Left renal pelvis (tissue), 4 donors: Measurements from ENCODE around the gene HGFAC. TPM values are rescaled to one million over a fixed set of nuclear protein-coding genes. Genes with fewer than 3 reads are reported as not detected.

Experiments used
- DNase-seq, 4 donors: peaks; one replicate each; pipeline ENCODE4 v3.0.0-alpha.2; 2013; ENCODE audit warnings: low read depth in 4 of 4, low spot score in 3 of 4
- polyA plus RNA-seq, 4 donors: library from polyadenylated mRNA; unstranded; fragments of 120-200 nt; gene quantifications; one replicate each; pipeline ENCODE4 v1.2.1, GENCODE V29; 2013; ENCODE audit not compliant: insufficient read length in 4 of 4

The HGFAC gene
- polyA plus RNA-seq = 1 to 10 TPM; 1.1 to 3.2 (median 1.3) TPM

DNA sequence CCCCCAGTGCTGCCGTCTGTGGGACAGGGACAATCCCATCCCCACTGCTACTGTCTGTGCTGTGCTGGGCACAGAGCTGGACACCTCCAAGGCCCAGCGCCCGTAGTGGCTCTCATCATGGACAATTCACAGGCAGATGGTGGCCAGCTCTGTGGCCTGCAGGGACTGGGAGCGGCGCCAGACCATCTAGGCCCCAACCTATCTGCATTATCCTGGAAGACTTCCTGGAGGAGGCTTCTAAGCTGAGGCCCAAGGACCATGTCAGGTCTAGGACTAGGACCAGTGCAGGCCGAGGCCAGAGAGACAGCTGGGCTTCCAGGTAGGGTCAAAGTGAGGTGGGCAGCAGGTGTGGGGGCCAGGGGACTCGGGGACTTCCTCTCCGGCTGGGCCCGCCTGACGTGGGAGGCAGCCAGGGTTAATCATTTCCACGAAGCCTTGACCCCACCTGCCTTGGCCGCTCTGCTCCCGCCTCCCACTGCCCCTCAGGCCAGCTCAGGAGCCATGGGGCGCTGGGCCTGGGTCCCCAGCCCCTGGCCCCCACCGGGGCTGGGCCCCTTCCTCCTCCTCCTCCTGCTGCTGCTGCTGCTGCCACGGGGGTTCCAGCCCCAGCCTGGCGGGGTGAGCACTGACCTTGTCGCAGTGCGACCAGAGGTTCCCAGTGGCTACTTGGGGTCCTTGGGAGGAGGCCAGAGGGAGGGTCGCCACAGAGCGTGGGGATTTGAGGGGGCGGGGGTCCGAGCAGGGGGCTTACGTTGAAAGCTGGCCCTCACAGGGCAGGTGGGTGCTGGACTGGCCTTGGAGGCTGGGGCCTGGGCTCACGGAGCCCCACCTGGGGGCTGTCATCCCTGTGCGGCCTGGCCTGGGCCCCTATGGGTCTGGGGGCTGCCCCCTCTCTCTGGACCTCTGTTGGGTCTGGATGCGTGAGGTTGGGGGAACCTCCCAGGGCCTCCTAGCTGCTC lies at the start of gene HGFAC:
HGFAC (plus strand) TSS at position 468 of the 959 bp plus-strand sequence; CDS start at position 502, 34 bp downstream.
- no peak for DNase-seq

DNA sequence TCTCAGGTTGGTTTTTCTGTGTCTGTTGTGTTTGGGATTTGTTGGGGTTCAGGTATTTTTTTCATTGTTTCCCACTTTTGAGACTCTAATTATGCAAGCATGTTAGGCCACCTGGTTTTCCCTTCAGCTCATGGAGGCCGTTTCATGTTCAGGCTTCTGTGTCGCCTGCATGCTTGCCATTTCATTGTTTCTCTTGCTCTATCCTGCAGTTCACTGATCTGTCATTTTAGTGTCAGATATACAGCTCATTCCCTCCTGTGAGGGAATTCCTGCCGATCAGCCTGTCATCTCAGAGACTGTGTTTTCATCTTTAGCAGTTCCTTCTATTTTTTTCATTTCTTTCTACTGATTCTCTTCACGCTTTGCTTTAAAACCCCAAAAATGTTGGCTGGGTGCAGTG lies 49.4 kb upstream of the HGFAC start:
- DNase-seq = no peak

DNA sequence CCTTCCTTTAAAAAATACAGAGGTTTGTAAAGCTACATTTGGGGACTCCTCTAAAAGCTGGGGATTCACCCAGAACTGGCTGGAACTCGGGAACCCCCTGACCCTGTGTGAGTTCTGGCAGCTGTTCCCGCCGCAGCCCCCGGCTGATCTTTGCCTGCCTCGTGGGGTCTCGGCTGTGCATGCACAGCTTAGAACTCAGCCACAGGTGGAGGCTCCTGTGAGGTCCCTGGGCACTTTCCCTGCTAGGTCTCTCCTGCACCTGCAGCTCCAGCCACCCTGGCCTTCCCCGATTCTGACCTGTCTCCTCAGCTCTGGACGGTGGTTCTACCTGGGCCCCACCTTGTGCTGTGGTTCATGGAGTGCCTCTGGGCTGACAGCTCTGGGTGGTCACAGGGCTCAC lies 48.6 kb upstream of the HGFAC start:
- DNase-seq = no peak

DNA sequence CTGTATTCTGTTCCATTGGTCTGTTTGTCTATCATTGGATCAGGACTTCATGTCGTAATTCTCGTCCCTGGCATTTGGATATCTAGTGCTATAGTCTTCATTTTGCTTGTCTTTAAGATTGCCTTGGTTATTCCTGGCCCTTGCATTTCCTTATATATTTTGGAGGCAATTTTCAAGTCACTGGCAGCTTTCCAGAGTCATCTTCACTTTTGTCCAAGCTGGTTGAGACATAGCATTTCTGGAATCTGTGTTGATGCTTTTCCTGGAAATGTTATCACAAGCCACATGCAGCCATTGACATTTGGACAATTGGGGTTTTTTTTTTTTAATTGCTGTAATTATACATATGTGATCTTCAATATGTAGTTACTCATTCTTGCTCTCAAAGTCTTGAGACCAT lies 45.2 kb upstream of the HGFAC start:
- DNase-seq = no peak

DNA sequence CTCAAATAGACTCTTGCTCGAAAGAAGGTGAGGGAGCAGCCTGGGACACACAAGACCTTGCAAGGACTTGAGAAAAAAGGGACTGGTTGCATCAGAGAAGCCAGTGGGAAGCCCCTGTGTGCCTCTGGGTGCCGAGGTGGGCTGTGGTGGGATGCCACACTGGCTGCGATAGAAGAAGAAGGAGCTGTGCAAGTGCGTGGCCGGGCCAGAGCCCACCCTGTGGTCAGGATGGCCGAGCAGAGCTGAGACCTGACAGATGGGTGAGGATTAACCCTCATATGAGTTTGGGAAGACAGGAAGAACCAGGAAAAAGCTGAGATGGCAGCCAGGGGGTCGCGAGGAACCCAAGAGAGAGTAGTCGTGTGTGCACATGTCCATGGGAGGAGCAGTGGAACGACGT lies 44.6 kb upstream of the HGFAC start:
- no peak for DNase-seq

DNA sequence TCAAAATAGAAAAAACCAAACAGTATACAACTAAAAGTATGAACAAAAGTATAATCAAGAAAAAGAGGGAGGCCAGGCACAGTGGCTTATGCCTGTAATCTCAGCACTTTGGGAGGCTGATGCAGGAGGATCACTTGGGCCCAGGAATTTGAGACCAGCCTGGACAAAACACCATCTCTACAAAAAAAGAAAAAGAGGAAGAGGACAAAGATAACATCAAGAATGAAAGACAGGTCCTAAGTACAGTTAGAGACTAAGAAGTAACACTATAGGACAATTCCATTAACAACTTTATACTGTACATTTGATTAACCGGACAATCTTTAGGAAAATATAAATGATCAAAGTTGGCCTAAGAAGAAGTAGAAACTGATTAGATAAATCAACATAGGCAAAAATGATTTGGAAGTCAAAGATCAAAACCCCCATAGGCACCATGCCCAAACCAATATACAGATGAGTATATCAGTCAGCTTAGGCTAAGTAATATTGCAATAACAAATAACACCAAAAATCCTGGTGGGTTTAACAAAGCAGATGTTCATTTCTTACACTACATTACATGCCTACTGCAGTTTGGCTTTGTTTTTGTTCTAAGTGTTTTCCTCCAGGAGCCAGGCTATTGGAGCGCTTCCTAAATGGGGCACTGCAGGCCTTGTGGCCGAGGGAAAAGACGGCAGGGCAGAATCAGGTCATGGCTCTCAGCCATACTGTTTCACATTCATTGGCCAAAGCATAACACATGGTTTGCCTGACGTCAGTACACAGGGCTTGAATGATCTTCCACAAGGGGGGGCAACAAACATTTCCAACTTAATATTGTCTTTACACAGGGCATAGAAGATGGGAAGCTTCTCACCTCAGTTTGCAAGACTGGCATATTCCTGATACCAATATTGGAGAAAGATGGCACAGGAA lies 42.2 kb upstream of the HGFAC start:
- DNase-seq = no peak

DNA sequence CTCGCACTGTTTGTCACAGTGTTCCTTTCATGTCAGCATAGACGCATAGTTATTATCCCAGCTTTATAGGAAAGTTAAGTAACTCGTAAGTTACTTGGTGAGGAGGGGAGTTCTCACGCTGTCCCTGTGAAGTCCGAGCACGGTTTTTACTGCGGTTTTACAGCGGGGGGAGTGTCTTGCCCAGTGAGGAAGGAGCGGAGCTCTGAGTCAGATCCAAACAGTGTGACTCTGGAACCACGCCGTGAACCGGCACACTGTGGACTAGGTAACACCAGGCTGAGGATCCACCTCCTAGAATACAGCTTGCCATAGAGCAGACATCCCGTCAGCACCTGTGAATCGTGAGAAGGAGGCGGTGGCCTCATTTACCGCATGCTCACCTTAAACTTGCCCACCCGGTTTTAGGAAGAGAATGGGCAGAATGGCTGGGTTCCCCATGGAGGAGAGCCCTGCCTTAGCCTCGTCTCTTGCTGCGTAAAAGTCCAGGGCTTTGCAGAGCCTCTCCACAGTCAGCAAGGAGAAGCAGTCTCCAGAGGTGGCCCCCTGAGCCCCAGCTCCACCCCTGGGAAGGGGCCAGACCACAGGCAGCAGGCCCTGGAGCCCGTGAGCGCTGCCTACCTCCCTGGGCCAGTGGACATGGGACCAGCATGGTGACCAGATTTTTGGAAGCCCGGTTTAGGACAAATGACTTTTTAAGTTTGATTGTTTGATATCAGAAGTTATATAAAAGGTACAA lies 40.2 kb upstream of the HGFAC start:
- no peak for DNase-seq

DNA sequence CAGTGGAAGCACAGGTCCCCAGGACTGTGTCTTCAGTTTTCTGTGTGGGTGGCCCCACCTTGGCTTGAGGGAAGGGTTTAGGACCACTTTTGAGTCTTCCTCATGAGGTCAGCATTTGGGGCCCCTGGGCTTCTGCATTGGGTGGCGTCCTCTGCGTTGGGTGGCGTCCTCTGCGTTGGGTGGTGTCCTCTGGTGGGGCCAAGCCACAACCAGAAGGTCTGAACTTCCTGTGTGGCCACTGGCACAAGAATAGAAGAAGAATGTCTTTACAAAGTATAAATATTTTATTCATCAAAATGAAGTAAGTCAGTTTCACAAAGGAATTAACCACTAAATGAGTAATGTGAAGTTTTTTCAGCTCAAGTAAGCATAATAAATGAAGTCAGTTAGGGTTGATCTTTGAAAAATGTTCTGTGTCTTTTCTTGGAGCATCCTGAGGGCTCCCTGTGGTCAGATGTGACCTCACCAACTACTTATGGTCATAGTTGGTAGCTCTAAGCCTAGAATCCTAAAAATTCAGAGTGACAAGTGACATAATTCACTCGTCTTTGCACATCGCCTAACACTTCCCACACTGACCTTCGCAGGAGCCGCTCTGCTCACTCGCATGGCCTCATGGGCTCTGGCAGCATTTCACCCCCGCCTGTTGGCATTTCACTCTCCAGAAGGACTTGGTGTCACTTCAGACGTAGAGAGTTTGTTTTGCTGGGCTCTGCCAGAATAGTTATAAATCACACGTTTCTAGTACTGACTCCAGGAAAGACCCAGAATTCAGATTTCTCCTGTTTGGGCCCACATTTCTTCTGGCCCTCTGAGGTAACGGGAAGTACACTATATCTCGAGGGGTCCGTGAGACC lies 39.0 kb upstream of the HGFAC start:
- no peak for DNase-seq

DNA sequence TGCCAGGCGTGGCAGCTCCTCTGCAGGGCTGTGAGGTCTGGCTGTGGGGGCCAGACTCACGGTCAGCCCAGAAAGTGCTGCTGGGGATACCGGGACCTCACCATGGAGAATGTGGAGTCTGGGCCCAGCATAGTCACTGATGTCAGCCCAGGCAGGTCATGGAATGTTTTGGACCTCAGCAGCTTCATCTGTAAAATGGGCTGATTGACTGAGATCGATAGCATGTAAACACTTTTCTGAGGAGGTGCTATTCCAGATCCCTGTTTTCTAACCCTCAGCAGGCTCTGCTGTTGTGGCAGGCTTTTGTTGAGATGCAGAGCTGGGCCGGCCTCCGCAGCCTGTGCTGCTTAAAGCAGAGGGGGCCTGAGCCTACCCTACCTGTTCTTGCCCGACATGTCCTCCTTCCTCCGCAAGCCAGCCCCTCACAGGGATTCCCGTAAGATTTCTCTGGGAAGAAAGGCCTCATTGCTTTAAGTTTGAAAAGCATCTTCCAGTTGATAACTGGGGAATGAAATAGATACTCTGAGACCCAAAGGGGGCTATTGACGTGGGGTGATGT lies 38.3 kb upstream of the HGFAC start:
- no peak for DNase-seq

DNA sequence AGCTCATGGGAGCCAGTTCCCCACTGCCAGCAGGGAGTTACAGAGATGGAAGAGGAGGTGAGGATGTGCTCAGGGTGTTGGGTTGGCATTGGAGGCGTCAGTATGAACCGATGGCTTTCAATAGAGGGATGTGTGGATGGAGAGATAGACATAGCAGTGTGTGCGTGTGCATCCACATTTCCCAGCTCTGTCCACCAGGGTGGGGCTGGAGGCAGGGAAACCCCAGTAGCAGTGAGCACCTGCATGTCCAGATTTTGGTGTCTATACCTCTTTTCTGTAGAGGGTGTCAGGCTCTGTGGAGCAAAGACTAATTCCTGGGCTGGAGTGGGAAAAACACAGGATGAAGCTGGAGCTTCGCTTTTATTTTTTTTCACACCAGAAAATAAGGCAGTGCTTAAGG lies 37.2 kb upstream of the HGFAC start:
- no peak for DNase-seq

DNA sequence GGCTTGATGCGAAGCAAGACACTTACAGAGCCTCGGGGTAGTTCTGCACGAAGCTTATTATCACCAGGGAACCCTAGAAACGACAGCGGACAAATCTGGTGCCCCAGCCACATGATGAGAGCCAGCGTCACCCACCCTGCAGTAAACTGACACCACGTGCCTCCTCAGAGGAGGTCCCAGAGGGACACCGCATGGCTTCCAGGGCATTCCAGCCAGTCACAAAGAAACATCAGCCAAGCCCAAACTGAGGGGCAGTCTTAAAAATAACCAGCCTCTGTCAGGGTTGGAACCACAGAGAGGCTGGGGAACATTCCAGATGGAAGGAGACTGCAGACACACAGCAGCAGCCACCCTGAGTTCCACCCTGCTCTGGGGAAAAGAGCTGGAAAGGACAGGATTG lies 36.6 kb upstream of the HGFAC start:
- DNase-seq = no peak

DNA sequence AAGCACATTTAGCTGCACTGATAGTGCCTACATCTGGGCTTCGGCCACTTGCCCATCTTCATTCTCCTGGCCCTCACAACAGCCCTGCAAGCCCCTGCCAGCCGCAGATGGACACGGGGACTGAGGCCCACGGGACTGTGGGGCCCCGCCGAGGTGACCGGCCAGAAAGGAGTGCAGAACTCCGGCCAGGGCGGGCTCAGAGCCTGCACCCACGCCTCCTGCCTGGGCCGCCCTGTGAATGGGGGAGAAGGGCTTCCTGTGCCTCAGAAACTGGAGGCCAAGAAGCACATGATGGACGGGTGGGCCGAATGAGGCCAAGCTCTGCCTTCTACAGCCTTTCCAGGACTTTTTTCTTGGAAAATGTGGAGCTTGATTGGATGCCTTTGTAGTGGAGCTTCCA lies 35.7 kb upstream of the HGFAC start:
- no peak for DNase-seq

DNA sequence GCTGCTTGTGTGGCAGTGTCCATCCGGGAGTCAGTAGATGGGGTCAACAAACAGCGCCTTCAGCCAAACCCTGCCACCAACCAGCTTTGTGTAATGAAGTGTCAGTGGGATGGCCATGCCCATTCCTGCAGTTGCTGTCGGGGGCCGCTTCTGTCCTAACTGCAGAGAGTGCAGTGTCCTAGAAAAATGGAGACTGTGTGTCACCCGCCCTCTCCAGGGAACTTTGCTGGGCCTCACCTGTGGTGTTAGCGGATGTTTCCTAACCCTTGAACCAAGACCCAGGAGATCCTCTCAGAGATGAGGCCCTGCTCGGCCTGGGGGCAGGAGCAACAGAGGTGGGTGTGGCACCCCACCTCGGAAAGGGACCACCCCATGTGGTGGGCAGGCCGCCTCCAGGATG lies 35.3 kb upstream of the HGFAC start:
- DNase-seq = no peak

DNA sequence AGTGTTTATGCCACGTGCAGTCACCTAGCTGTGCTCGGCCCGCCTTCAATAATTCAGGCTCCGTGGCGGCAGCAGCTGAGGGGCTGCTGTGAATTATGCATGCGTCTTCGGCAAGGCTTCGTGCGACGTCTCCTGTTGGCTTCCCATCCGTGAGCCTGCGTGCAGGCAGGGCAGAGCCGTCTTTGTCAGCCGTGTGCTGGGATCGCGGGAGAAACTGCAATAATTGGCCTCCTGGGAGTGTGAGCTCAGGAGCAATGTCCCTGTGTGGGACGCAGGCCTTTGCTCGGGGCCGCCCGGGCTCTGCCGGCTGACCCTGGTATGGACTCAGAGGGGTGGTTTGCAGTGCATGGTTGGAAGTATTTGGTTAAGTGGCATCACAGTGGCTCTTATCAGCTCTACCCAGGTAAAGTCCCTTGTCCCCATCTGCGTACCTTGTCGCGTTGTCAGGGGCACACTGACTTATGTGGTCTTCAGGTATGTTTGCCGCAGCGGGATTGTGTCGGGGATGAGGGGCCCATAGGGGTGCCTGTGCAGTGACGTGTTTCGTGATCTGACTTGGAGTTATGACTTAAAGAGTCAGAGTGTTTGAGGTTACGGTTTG lies 34.5 kb upstream of the HGFAC start:
- no peak for DNase-seq

DNA sequence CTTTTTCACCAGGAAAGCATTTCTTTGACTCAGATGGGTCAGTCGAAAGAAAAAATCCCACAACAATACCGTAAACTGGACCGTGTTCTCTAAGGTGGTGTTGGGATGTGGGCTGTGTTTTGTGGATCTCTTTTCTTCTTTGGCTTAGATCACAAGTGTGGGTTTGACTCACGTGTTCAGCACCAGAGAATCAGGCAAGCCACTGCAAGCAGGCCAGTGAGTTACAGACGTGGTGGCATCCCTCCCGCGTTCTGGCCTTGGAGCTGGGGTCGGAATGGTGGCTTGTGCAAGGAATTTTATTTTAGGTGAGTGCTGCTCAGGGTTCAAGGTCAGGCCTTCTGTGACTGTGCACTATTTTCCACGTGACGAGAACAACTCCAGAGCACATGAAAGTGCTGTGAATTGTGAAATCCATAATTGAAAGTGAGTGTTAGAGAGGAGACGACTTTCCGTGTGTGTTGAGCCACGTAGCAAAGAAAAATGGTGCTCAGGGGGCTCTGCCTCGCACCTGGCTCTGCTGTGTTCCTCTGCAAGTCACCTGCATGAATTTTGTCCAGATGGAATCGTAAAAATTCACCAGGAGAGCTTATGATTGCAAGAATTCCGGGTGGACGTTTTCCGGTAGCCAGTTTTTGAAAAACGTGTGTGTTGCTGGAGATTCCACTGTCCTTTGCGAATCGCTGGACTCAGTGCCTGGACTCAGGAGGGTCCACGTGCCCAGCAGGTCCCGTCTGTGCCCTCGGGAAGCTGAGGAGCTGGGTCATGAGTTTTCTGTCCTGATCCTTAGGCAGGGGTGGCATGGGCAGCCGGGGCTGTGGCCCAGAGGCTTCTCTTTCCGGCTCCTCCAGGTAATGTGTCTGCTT lies 33.6 kb upstream of the HGFAC start:
- DNase-seq = no peak

DNA sequence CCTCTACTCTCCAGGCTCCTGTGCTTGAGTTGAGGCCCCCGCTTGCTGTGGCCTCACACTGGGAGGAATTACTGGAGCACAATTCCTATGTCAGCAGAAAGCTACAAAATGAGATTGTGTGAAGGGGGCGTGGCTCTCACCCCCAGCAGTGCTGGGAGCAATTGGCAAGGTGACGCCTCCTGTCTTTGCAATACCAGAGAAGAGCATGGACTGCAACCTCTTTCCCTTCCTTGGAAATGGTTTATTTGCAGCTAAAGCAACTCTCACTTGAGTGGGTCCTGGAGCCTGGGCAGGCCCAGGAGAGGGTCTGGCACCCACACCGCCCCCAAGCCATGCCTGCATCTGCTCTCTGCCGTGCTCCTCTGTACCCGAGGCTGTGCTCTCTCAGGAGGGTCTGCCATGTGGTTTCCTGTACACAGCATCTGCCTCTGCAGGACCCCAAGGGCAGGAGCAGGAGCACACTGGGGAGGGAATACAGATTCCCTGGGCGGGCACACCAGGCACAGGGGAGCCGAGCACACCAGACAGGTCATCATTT lies 32.9 kb upstream of the HGFAC start:
- DNase-seq = no peak

DNA sequence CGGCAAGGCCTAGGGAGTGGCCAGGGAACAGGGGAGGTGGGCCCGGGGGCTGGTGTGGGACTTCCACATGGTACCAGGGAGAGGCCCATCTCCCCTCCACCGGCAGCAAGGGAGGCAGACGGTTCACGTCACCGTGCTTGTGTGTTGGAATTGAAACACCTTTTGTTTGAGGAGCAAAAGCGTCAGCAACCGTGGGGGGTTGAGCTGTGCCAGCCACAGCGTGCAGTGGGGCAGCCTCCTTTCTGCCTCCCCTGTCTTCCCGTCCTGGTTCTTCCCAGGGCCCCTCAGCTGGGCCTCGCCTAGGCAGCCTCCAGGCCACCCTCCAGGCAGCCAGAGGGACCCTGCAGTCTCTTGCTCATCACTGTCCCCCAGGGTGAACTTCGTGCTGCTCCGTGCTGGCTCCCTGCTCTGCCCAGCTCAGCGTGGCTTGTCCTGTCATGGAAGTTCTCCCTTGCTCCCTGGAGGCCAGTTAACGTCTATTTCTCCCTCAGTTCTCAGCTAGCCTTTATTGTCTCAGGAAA lies 32.1 kb upstream of the HGFAC start:
- DNase-seq = no peak
